Stimulated activated CD8-positive, alpha-beta memory T cell treated with anti-CD3 and anti-CD28 coated beads, Interleukin-15, amount 100 ng/mL, for 48 hours (primary cell): ENCODE measurements around the gene ZNF678.

Experiments
- DNase-seq, 2 donors: peaks; one replicate each; pipeline ENCODE4 v3.0.0-alpha.2; 2020; ENCODE audit warnings: low read depth in 2 of 2

The ZNF678 gene

DNA sequence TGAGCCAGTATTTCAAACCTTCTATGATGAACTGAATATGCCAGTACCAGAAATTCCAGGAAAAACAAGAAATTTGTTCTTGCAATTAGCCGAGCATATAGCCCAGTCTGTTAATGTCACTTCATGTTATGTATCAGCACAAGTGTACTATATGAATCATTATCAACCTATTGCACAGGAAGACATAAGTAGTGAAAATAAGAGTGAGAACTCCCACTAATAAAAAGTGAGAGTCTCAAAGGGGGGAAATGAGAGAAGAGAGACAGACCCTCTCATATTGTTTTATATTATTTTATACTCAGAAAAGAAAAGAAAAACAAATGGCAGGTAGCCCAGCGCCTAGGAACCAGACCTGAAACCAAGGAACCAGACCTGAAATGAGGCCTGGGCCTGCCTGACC is 155.6 kb downstream of the ZNF678 start:
- no peak for DNase-seq

GRCh38 chr1:227723474-227723873 is 160.1 kb downstream of the ZNF678 start:
- no peak for DNase-seq

DNA sequence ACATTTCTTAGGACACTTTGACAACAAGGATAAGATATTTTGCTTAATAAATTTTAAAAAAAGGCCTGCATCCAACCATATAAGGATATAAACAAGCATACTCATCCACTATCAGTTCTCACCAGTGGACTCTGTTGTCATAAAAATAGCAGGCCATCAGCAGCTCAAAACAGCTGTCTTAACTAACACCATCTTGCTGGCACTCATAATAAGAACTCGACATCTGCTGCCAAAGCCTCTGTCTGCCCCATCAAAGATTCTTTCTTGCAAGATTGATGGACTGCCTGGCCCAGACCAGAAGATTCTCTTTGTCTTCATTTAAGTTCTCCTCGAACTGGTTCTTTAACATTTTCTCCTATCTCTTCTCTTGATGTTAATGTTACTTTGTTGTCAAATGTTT is 161.7 kb downstream of the ZNF678 start:
- DNase-seq, result no peak

DNA sequence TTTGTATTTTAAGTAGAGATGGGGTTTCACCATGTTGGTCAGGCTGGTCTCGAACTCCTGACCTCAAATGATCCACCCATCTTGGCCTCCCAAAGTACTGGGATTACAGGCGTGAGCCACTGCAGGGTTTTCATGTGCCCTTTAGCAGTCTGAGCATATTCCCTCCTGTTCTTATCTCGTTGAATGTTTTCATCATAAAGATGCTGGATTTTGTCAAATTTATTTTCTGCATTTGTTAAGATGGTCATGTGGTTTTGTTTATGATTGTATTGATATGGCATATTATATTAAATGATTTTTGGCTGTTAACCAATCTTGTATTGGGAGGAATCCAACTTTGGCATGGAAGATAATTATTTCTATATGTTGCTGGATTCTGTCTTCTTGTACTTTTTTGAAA is 163.0 kb downstream of the ZNF678 start:
- DNase-seq, result no peak
